ENCODE measurements around the gene APMAP. TPM values are rescaled to one million over a fixed set of nuclear protein-coding genes. Genes with fewer than 3 reads are reported as not detected.

Gene APMAP
- total and polyA plus RNA-seq, 9 of the 15 experiments (the other 6 are each of a cell fraction or from before 2014, with no cell fraction given): 6.7 to 18.2 (median 14.4) TPM

DNA sequence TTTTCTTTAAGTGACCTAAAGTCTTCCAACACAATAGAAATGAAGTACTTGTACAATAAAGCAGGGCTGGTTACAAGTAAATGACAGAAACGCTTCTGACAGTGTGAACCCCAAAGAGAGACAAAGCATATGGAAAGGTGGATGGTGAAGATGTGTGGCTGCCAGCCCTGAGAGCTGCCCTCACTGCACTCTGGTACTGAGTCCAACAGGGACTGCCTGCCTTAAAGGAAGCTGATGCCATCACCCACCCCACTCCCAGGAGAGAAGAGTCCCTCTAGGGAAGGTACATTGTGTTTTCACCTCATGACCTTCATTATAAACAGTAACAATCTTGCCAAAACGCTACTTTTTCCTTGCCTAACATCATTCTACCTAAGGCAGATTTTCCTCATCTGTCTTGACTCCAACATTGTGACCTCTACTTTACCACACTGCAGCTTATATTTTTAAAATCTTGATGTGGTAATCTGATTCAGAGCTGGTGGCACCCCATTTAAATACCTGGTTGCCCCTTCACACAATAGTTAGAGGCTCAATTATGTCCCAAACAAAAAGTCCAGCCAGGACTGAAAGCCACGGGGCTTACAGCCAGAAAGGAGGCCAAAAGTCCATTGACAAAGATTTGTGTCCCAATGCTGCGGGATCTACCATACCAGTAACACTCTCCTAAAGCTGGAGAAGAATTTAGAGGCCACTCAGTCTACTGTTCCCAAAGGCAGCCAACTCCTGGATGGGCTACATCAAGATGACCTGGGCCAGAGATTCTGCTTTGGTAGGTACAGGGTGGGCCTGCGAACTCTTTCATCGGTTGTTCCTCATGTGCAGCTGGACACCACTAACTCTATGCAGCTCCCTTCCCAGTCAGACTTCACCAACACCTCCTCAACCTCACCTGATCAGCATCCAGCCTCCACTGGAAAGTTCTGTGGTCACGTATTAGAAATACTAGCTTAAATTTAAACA is 4.4 kb downstream of the APMAP start:
- H3K27ac ChIP-seq (ENCODE audit: extremely low read depth, low read depth, low read length): no peak overlapping the region
- TF ChIP-seq TCFL5 (CRISPR knock-in tag; conservative IDR thresholded peaks at IDR 0.05): no peak
- no peak for TF ChIP-seq ATF4 (CRISPR knock-in tag; IDR thresholded peaks at IDR 0.05)
- no peak for TF ChIP-seq ZNF436 (CRISPR knock-in tag; IDR thresholded peaks at IDR 0.05)
- TF ChIP-seq ZBTB2 (IDR thresholded peaks at IDR 0.05): no peak
- TF ChIP-seq ZNF354B (CRISPR knock-in tag; IDR thresholded peaks at IDR 0.05): no peak
- no peak for TF ChIP-seq PHB (CRISPR knock-in tag; IDR thresholded peaks at IDR 0.05)
- TF ChIP-seq, protein P1, sequence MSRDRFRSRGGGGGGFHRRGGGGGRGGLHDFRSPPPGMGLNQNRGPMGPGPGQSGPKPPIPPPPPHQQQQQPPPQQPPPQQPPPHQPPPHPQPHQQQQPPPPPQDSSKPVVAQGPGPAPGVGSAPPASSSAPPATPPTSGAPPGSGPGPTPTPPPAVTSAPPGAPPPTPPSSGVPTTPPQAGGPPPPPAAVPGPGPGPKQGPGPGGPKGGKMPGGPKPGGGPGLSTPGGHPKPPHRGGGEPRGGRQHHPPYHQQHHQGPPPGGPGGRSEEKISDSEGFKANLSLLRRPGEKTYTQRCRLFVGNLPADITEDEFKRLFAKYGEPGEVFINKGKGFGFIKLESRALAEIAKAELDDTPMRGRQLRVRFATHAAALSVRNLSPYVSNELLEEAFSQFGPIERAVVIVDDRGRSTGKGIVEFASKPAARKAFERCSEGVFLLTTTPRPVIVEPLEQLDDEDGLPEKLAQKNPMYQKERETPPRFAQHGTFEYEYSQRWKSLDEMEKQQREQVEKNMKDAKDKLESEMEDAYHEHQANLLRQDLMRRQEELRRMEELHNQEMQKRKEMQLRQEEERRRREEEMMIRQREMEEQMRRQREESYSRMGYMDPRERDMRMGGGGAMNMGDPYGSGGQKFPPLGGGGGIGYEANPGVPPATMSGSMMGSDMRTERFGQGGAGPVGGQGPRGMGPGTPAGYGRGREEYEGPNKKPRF (IDR thresholded peaks at IDR 0.05; ENCODE audit: low read depth, low read length): no peak
- no peak for TF ChIP-seq ZNF143 (CRISPR knock-in tag; IDR thresholded peaks at IDR 0.05)
- TF ChIP-seq BACH1 (tag; IDR thresholded peaks at IDR 0.05): no peak
- TF ChIP-seq ZFPM2 (CRISPR knock-in tag; IDR thresholded peaks at IDR 0.05): no peak
- H3K27me3 ChIP-seq (ENCODE audit: control insufficient read depth in 2 of 2, insufficient read depth in 2 of 2, low read length in 2 of 2): no peaks in the 10 kb centered on the region
- H4K20me1 ChIP-seq (replicated peaks; ENCODE audit: control insufficient read depth, insufficient read depth, low read length): peaks cover 4% of the 10 kb centered on the region; the same call in 1 of the 2 replicates
- ATAC-seq (no peak), DNase-seq (ENCODE audit: extremely low read depth in 1 of 4, low spot score in 3 of 4) (no peak), FAIRE-seq (no peak)
- H3K9me3 ChIP-seq (replicated peaks; ENCODE audit: control insufficient read depth, insufficient read depth, low read depth, low read length): no peaks in the 10 kb centered on the region
- in situ Hi-C loops (cut with MboI) (no loop called here), intact Hi-C loops (cut with micrococcal nuclease) (no loop called here)
- peaks cover 13% of the 10 kb centered on the region; the same call in 1 of the 3 replicates for H3K36me3 ChIP-seq (ENCODE audit: control insufficient read depth, insufficient read depth, low read length)
- H3K4me1 ChIP-seq (replicated peaks in 1 of 2; ENCODE audit: control insufficient read depth in 2 of 2, insufficient read depth in 2 of 2, low read length in 2 of 2): peaks cover 5 to 11% of the 10 kb centered on the region in 2 experiments; a peak in 4 of 5 replicates
- H3K4me2 ChIP-seq (ENCODE audit: insufficient read depth, low read length): no peak overlapping the region
- no peak overlapping the region for H2AFZ ChIP-seq (ENCODE audit: low read depth, low read length)
- H3K9ac ChIP-seq (ENCODE audit: insufficient read depth in 1 of 2, low read depth in 2 of 2, low read length in 2 of 2): no peak overlapping the region
- no peak overlapping the region for H3K4me3 ChIP-seq
- BruUV-seq (replicated peaks): no TSS peak
- ChIA-PET CTCF (ENCODE audit: low intra/inter-chr PET ratio) (no interaction called here), POLR2A (no interaction called here)
- WGBS (ENCODE audit: insufficient coverage, low coverage, missing lambda C conversion rate): 74% methylated on average over 4 of the region's 7 CpGs
- peaks cover 28% of the 10 kb centered on the region for H3K79me2 ChIP-seq (ENCODE audit: control insufficient read depth, insufficient read depth, low read length)
- H3K9me1 ChIP-seq (ENCODE audit: control insufficient read depth, insufficient read depth, low read length): no peaks in the 10 kb centered on the region

All from K562 (cell line).